K562 (cell line): ENCODE data around the gene RNF32. TPM values are rescaled to one million over a fixed set of nuclear protein-coding genes. Genes with fewer than 3 reads are reported as not detected.

Experiments
- ATAC-seq: fragments of 200-7000 bp; cut with Tn5 transposase; 3 replicates; pipeline ENCODE4 v1.9.1; 2020; ENCODE audit warnings: moderate library complexity
- BruUV-seq: library from RNA; stranded (reverse); fragments of 400-500 nt; replicated peaks from 2 replicates; lab custom pipeline; 2021; lab: Mats Ljungman, UMichigan
- CTCF ChIA-PET: fragments of 300-600 bp; formaldehyde crosslinking; extraction: SDS; loops from one replicate; lab custom pipeline; 2021; ENCODE audit warnings: low intra/inter-chr PET ratio; lab: Yijun Ruan, JAX
- POLR2A ChIA-PET: fragments of 300-600, 350-650 bp; sonication (Branson Sonifier 250); formaldehyde crosslinking; extraction: SDS; loops from one replicate; lab custom pipeline; 2021; ENCODE audit warnings: antibody characterized with exemption, inconsistent platforms; lab: Yijun Ruan, JAX
- DNase-seq, 4 experiments: peaks; one replicate each; pipeline versions ENCODE4 v3.0.0 to v3.0.0-alpha.2; 2011 to 2018; ENCODE audit warnings: low spot score in 3 of 4, mixed read lengths in 3 of 4; ENCODE audit errors: extremely low read depth in 1 of 4
- FAIRE-seq: peaks from 2 replicates; lab custom pipeline; 2011; peaks lifted over from hg19 to GRCh38; lab: Jason Lieb, UNC
- H2AFZ ChIP-seq: 2 replicates; pipeline ENCODE4 v1.6.0; 2011; ENCODE audit warnings: low read depth, low read length, control low read depth, inconsistent platforms
- H3K27ac ChIP-seq: fragments of 200-600 bp; 3 replicates; pipeline ENCODE4 v1.8.0; 2011; ENCODE audit warnings: low read depth, mild to moderate bottlenecking, control low read depth, inconsistent platforms, low read length, moderate library complexity, mixed read lengths; ENCODE audit errors: extremely low read depth
- H3K27me3 ChIP-seq, 2 experiments: fragments of 300-600 bp in 1 of 2; 2 replicates in 1 of 2; 3 replicates in 1 of 2; pipeline versions ENCODE4 v1.6.0 to v1.8.0; 2011; ENCODE audit warnings: inconsistent platforms in 2 of 2, low read length in 2 of 2, mild to moderate bottlenecking in 1 of 2, mixed read lengths in 1 of 2, moderate library complexity in 1 of 2; ENCODE audit not compliant: control insufficient read depth in 2 of 2, insufficient read depth in 2 of 2
- H3K36me3 ChIP-seq: fragments of 300-600 bp; 3 replicates; pipeline ENCODE4 v1.8.0; 2011; ENCODE audit warnings: mild to moderate bottlenecking, low read length, inconsistent platforms; ENCODE audit not compliant: control insufficient read depth, insufficient read depth
- H3K4me1 ChIP-seq, 2 experiments: fragments of 200-600 bp in 1 of 2; replicated peaks in 1 of 2; 2 replicates in 1 of 2; 3 replicates in 1 of 2; pipeline versions ENCODE4 v1.5.1 to v1.8.0; 2011; ENCODE audit warnings: inconsistent platforms in 2 of 2, low read length in 2 of 2, mild to moderate bottlenecking in 1 of 2, mixed read lengths in 1 of 2, moderate library complexity in 1 of 2; ENCODE audit not compliant: control insufficient read depth in 2 of 2, insufficient read depth in 2 of 2
- H3K4me2 ChIP-seq: 2 replicates; pipeline ENCODE4 v1.6.1; 2011; ENCODE audit warnings: low read length, control low read depth, inconsistent platforms, mixed read lengths; ENCODE audit not compliant: insufficient read depth
- H3K4me3 ChIP-seq: fragments of 200-600 bp; sonication (generic), shearing (Covaris generic); 2 replicates; pipeline ENCODE4 v1.5.1; 2016; ENCODE audit warnings: control low read depth, inconsistent platforms
- H3K79me2 ChIP-seq: fragments of 200-600 bp; 3 replicates; pipeline ENCODE4 v1.8.0; 2011; ENCODE audit warnings: low read length, inconsistent platforms; ENCODE audit not compliant: control insufficient read depth, insufficient read depth
- H3K9ac ChIP-seq, 2 experiments: 2 replicates each; pipeline versions ENCODE4 v1.6.0 to v1.6.1; 2011; ENCODE audit warnings: low read depth in 2 of 2, low read length in 2 of 2, control low read depth in 1 of 2, inconsistent platforms in 1 of 2, mild to moderate bottlenecking in 1 of 2, mixed read lengths in 1 of 2; ENCODE audit not compliant: insufficient read depth in 1 of 2
- H3K9me1 ChIP-seq: one replicate; pipeline ENCODE4 v1.6.0; 2011; ENCODE audit warnings: inconsistent platforms, mild to moderate bottlenecking, low read length, moderate library complexity; ENCODE audit not compliant: control insufficient read depth, insufficient read depth
- H3K9me3 ChIP-seq: replicated peaks from 2 replicates; pipeline ENCODE4 v1.5.1; 2011; ENCODE audit warnings: low read depth, low read length, inconsistent platforms; ENCODE audit not compliant: control insufficient read depth, insufficient read depth
- H4K20me1 ChIP-seq: replicated peaks from 2 replicates; pipeline ENCODE4 v1.6.1; 2011; ENCODE audit warnings: low read length, inconsistent platforms, mixed read lengths; ENCODE audit not compliant: control insufficient read depth, insufficient read depth
- CHD7 ChIP-seq: fragments of 200-600 bp; sonication (generic); IDR thresholded peaks from one replicate; pipeline ENCODE4 v1.6.1; 2012; ENCODE audit warnings: mild to moderate bottlenecking, low read depth, low read length, inconsistent platforms
- DPF2 ChIP-seq: fragments of 450-650 bp; IDR thresholded peaks from 2 replicates; pipeline ENCODE4 v1.6.1; 2016
- ETV6 ChIP-seq, 3 experiments: fragments of 150-350 bp in 1 of 3; sonication (generic) in 1 of 3; formaldehyde crosslinking in 1 of 3; IDR thresholded peaks; 2 replicates each; pipeline versions ENCODE4 v1.6.1 to v1.8.0; 2014 to 2022; ENCODE audit warnings: borderline replicate concordance in 2 of 3, low read depth in 2 of 3, antibody characterized with exemption in 1 of 3, low read length in 1 of 3, mild to moderate bottlenecking in 1 of 3, missing genetic modification reagents in 1 of 3
- FUS ChIP-seq: fragments of 200-400 bp; formaldehyde crosslinking; optimal IDR thresholded peaks from 2 replicates; pipeline ENCODE3; 2017; ENCODE audit warnings: low read depth, low read length
- GTF2E2 ChIP-seq: fragments of 200-800 bp; sonication (Bioruptor generic); IDR thresholded peaks from 2 replicates; pipeline ENCODE4 v1.6.1; 2016; ENCODE audit warnings: missing genetic modification characterization, missing compliant biosample characterization
- JUND ChIP-seq, 2 experiments: IDR thresholded peaks; 2 replicates in 1 of 2; 3 replicates in 1 of 2; pipeline ENCODE4 v1.6.1; 2011; ENCODE audit warnings: borderline replicate concordance in 2 of 2, low read depth in 2 of 2, low read length in 2 of 2, improper control_type of control experiment in 1 of 2, missing biosample characterization in 1 of 2, missing genetic modification characterization in 1 of 2, missing genetic modification reagents in 1 of 2
- MTA3 ChIP-seq: fragments of 450-650 bp; formaldehyde crosslinking; IDR thresholded peaks from 2 replicates; pipeline ENCODE4 v1.6.1; 2017; ENCODE audit warnings: mild to moderate bottlenecking, borderline replicate concordance
- PML ChIP-seq: IDR thresholded peaks from 2 replicates; pipeline ENCODE4 v1.6.1; 2012; ENCODE audit warnings: low read length, inconsistent platforms
- SIN3A ChIP-seq, 2 experiments: fragments of 150-350 bp in 1 of 2; IDR thresholded peaks; 2 replicates each; pipeline ENCODE4 v1.6.1; 2011 to 2016; ENCODE audit warnings: borderline replicate concordance in 2 of 2, low read depth in 2 of 2, low read length in 2 of 2, mild to moderate bottlenecking in 2 of 2, moderate library complexity in 2 of 2; ENCODE audit not compliant: control insufficient read depth in 1 of 2
- ZKSCAN8 ChIP-seq: fragments of 200-800 bp; sonication (Bioruptor generic); IDR thresholded peaks from 2 replicates; pipeline ENCODE4 v1.6.1; 2016; ENCODE audit warnings: missing genetic modification characterization, missing compliant biosample characterization
- WGBS: fragments of 100-300 bp; shearing (Covaris generic); methylation state at CpG from one replicate; pipeline ENCODE4 v1.1.6; 2016; ENCODE audit warnings: low coverage, mixed read lengths; ENCODE audit not compliant: insufficient coverage; ENCODE audit errors: missing lambda C conversion rate; 5-methylcytosine and 5-hydroxymethylcytosine counted together
- in situ Hi-C: fragments of 300-500 bp; cut with MboI; formaldehyde crosslinking; loops from 4 replicates; pipeline ENCODE4 v1.15.0; 2018; ENCODE audit warnings: inconsistent platforms, mixed read lengths
- intact Hi-C: fragments of 100-400 bp; cut with micrococcal nuclease; formaldehyde crosslinking; loops from 2 replicates; pipeline ENCODE4 v1.14.2; 2022
- polyA plus RNA-seq, 8 experiments: library from polyadenylated mRNA; depleted of rRNA in 4 of 8; stranded (reverse) in 5 of 8; unstranded in 3 of 8; fragments of >200 nt; fragmentation: Nextera tagmentation in 2 of 8; fragmentation: Illumina TruSeq in 1 of 8; extraction: Ambion mirVana in 2 of 8; extraction: Trizol in 1 of 8; gene quantifications; 2 replicates each; pipeline versions ENCODE4 v1.2.1 to v1.2.3, GENCODE V29; 2011 to 2014; ENCODE audit warnings: inconsistent platforms in 1 of 8, missing spikeins in 1 of 8
- total RNA-seq, 7 experiments: library from RNA; depleted of rRNA in 6 of 7; stranded (reverse); fragments of >200 nt in 6 of 7; fragmentation: Illumina TruSeq in 2 of 7; extraction: Trizol in 2 of 7; gene quantifications; 2 replicates each; pipeline versions ENCODE4 v1.2.1 to v1.2.3, GENCODE V29; 2011 to 2021; ENCODE audit warnings: low replicate concordance in 1 of 7

The RNF32 gene
- total and polyA plus RNA-seq, 9 of the 15 experiments (the other 6 are each of a cell fraction or from before 2014, with no cell fraction given), result 2.6 to 7.0 (median 4.6) TPM

- Histone ChIP-seq H3K27ac (no peak overlapping the region), H3K79me2 (no peaks in the 10 kb centered on the region), H3K4me3 (no peak overlapping the region), H3K9ac (no peak overlapping the region), H3K9me1 (no peaks in the 10 kb centered on the region), H3K36me3 (no peaks in the 10 kb centered on the region), H3K4me2 (peak overlapping the region; percentile 42; the same call in 1 of the 2 replicates), H2AFZ (no peak overlapping the region), H3K4me1 (peaks cover 5 to 22% of the 10 kb centered on the region in 2 experiments; a peak in 3 of 5 replicates), H4K20me1 (no peaks in the 10 kb centered on the region), H3K27me3 (no peaks in the 10 kb centered on the region), H3K9me3 (no peaks in the 10 kb centered on the region)
- no TSS peak for BruUV-seq
- ChIA-PET POLR2A (interaction anchor here (0.8 kb wide), 1 partner anchor 21 kb away, joined by 3 read pairs; no protein-coding TSS in a partner anchor), CTCF (no interaction called here)
- FAIRE-seq (no peak), DNase-seq (peak; percentile 26 to 53 (median 42)), ATAC-seq (peak; percentile 38)
- intact Hi-C loops (no loop called here), in situ Hi-C loops (no loop called here)
- WGBS, result 37% methylated on average over 5 of the region's 5 CpGs
- TF ChIP-seq JUND (IDR thresholded peaks at IDR 0.05; ENCODE audit: borderline replicate concordance, low read depth, low read length) (0 out of 2 replicates have a peak, but pooled peaks have one; percentile 32), JUND (tag; IDR thresholded peaks at IDR 0.05; ENCODE audit: borderline replicate concordance, low read depth, low read length) (peak; percentile 13; the same call in 1 of the 3 replicates), MTA3 (no peak), FUS (no peak), SIN3A (IDR thresholded peaks at IDR 0.05; ENCODE audit: borderline replicate concordance in 2 of 2, control insufficient read depth in 1 of 2, low read depth in 2 of 2, low read length in 2 of 2) (no peak), ETV6 (IDR thresholded peaks at IDR 0.05; ENCODE audit: borderline replicate concordance in 1 of 2, low read depth in 2 of 2, low read length in 1 of 2) (no peak), ETV6 (CRISPR knock-in tag; IDR thresholded peaks at IDR 0.05; ENCODE audit: borderline replicate concordance) (no peak), ZKSCAN8 (no peak), GTF2E2 (tag) (no peak), PML (peak; percentile 40; the same call in 1 of the 2 replicates), CHD7 (no peak), DPF2 (peak; percentile 67)
Measured at GRCh38 chr7:156661637-156662036, 21.1 kb downstream of the RNF32 start.
